ENCODE data around the gene NMRK2. TPM values are rescaled to one million over a fixed set of nuclear protein-coding genes. Genes with fewer than 3 reads are reported as not detected.

NMRK2 gene
- total RNA-seq, 1 donor from 2014 or later, result 4.0 TPM

- Mint-ChIP-seq H3K27me3 (ENCODE audit: unreplicated experiment) (no peaks in the 10 kb centered on the region), H3K9me3 (ENCODE audit: unreplicated experiment) (peaks cover 6% of the 10 kb centered on the region), H3K4me1 (ENCODE audit: low read depth, unreplicated experiment) (no peaks in the 10 kb centered on the region), H3K27ac (ENCODE audit: unreplicated experiment) (no peak overlapping the region), H3K4me3 (ENCODE audit: unreplicated experiment) (no peak overlapping the region), H3K36me3 (ENCODE audit: unreplicated experiment) (no peaks in the 10 kb centered on the region)
- TF ChIP-seq, protein P1, sequence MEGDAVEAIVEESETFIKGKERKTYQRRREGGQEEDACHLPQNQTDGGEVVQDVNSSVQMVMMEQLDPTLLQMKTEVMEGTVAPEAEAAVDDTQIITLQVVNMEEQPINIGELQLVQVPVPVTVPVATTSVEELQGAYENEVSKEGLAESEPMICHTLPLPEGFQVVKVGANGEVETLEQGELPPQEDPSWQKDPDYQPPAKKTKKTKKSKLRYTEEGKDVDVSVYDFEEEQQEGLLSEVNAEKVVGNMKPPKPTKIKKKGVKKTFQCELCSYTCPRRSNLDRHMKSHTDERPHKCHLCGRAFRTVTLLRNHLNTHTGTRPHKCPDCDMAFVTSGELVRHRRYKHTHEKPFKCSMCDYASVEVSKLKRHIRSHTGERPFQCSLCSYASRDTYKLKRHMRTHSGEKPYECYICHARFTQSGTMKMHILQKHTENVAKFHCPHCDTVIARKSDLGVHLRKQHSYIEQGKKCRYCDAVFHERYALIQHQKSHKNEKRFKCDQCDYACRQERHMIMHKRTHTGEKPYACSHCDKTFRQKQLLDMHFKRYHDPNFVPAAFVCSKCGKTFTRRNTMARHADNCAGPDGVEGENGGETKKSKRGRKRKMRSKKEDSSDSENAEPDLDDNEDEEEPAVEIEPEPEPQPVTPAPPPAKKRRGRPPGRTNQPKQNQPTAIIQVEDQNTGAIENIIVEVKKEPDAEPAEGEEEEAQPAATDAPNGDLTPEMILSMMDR (IDR thresholded peaks at IDR 0.05; ENCODE audit: partially characterized antibody, unreplicated experiment), result no peak
- no peak for DNase-seq
These were observed 42.3 kb downstream of the NMRK2 start for GRCh38 chr19:3975144-3975543.

- H3K4me3 Mint-ChIP-seq (ENCODE audit: unreplicated experiment), result no peak overlapping the region
These were observed 42.8 kb downstream of the NMRK2 start for GRCh38 chr19:3975637-3976087.

DNA sequence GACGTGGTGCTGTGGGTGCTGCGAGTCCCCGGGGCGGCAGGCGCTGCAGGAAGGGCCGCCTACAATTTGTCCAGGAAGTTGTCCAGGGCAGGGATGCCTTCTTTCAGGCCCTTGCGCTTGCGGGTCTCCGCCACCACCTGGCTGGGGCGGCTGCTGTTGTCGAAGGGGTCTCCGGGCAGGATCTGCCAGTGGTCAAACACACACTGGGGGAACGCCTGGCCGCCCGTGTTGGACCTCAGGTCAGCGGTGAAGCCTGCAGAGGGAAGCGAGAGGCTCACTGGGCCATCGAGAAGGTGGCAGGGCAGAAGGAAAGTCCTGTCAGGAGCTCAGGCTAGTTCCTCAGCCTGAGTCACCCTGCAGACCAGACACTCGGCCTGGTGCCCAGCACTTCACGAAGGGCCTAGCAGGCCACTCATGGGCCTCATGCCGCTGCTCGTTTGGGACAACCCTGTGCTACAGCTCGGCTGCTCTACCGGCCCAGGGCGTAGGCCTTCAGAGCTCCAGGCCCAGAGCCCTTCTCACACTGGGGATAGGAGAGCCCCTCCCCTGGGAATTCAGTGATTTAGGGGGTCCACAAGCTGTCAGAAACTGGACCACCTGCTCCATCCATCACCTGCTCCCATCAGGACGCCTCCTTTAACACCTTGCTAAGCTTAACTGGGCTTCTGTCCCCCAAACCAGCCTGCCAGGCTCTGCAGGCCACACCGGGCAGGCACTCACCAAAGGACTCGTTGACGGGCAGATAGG is 43.8 kb downstream of the NMRK2 start:
- no peak overlapping the region for H3K4me3 Mint-ChIP-seq (ENCODE audit: unreplicated experiment)
- no peak overlapping the region for H3K27ac Mint-ChIP-seq (ENCODE audit: unreplicated experiment)
- H3K36me3 Mint-ChIP-seq (ENCODE audit: unreplicated experiment), result no peaks in the 10 kb centered on the region
- H3K27me3 Mint-ChIP-seq (ENCODE audit: unreplicated experiment), result no peaks in the 10 kb centered on the region
- no peaks in the 10 kb centered on the region for H3K4me1 Mint-ChIP-seq (ENCODE audit: low read depth, unreplicated experiment)
- TF ChIP-seq, protein P1 (IDR thresholded peaks at IDR 0.05; ENCODE audit: partially characterized antibody, unreplicated experiment), result no peak
- DNase-seq, result no peak
- peaks cover 6% of the 10 kb centered on the region for H3K9me3 Mint-ChIP-seq (ENCODE audit: unreplicated experiment)

More at GRCh38 chr19:3975637-3976087, 42.8 kb downstream of the NMRK2 start:
- H3K4me1 Mint-ChIP-seq (ENCODE audit: low read depth, unreplicated experiment), result no peaks in the 10 kb centered on the region
- H3K9me3 Mint-ChIP-seq (ENCODE audit: unreplicated experiment), result peaks cover 6% of the 10 kb centered on the region
- TF ChIP-seq, protein P1 (IDR thresholded peaks at IDR 0.05; ENCODE audit: partially characterized antibody, unreplicated experiment), result no peak
- H3K36me3 Mint-ChIP-seq (ENCODE audit: unreplicated experiment), result no peaks in the 10 kb centered on the region
- no peaks in the 10 kb centered on the region for H3K27me3 Mint-ChIP-seq (ENCODE audit: unreplicated experiment)
- DNase-seq, result no peak
- no peak overlapping the region for H3K27ac Mint-ChIP-seq (ENCODE audit: unreplicated experiment)

DNA sequence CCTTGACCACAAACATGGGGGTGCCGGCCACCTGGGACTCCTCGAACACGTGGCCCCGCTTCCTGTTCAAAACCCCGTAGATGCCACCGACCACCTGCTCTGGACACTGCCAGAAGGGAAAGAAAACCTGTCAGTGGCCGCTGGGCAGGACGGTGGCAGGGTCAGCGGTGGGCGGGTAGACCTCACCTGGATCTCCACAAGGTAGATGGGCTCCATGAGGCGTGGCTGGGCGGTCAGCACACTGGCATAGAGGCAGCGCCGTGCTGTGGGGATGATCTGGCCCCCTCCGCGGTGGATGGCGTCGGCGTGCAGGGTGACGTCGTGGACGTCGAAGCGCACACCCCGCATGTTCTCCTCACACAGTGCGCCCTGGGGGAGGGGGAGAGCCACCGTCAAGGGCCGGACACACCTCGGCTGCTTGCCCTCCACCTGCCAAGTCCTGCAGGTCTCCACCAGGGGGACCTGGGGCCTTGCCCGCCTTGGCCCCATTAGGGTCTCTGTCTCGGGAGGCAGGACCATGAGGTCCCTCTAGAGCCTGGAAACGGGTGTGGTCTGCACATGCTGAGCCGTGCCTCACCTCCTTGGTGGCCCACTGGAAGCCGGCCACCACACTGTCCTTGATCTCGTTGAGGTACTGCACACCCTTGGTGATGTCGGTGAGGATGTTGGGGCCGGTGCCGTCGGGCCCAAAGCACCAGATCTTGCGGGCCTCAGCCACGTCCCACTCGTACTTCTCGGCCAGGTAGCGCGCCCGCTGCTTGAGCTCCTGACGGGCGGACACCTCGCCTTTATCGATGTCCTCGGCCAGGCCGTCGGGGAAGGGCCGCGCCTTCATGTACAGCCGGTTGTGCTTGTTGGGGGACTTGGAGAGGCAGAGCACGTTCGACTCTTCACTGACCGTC is 44.6 kb downstream of the NMRK2 start:
- H3K27ac Mint-ChIP-seq (ENCODE audit: unreplicated experiment), result peak overlapping the region; percentile 44
- H3K4me3 Mint-ChIP-seq (ENCODE audit: unreplicated experiment), result no peak overlapping the region
- no peaks in the 10 kb centered on the region for H3K36me3 Mint-ChIP-seq (ENCODE audit: unreplicated experiment)
- H3K4me1 Mint-ChIP-seq (ENCODE audit: low read depth, unreplicated experiment), result no peaks in the 10 kb centered on the region
- no peak for DNase-seq
- TF ChIP-seq, protein P1 (IDR thresholded peaks at IDR 0.05; ENCODE audit: partially characterized antibody, unreplicated experiment), result peak; percentile 24
- H3K9me3 Mint-ChIP-seq (ENCODE audit: unreplicated experiment), result peaks cover 6% of the 10 kb centered on the region
- H3K27me3 Mint-ChIP-seq (ENCODE audit: unreplicated experiment), result peaks cover under 1% of the 10 kb centered on the region
